NB4 (cell line): ENCODE results near the gene CDK18.

ENCODE experiments used
- CTCF ChIP-seq: IDR thresholded peaks from one replicate; pipeline ENCODE4 v1.5.1; 2012; ENCODE audit warnings: low read depth, low read length
- MAX ChIP-seq: IDR thresholded peaks from 2 replicates; pipeline ENCODE4 v1.6.1; 2011; ENCODE audit warnings: low read depth, low read length
- MYC ChIP-seq: IDR thresholded peaks from 2 replicates; pipeline ENCODE4 v1.6.1; 2011; ENCODE audit warnings: low read depth, low read length
- POLR2A ChIP-seq: IDR thresholded peaks from 2 replicates; pipeline ENCODE4 v1.6.1; 2011; ENCODE audit warnings: mild to moderate bottlenecking; ENCODE audit not compliant: insufficient read length; ENCODE audit errors: extremely low read depth

- TF ChIP-seq POLR2A (no peak), CTCF (no peak), MAX (no peak), MYC (no peak)
These were observed 1.5 kb upstream of the CDK18 start for GRCh38 chr1:205502992-205503391.
